Measurements from ENCODE around the gene MYH16.
"Not testable (repeated sequence)": the region's sequence is repeated elsewhere in the genome, so short reads cannot be mapped to it uniquely, and the experiment has no call there.

Gene MYH16

GRCh38 chr7:99260395-99260794, 12.2 kb upstream of the MYH16 start:
- no peak for TF ChIP-seq CTCF (IDR thresholded peaks at IDR 0.05; ENCODE audit: insufficient read depth, low read depth, low read length, missing control alignments)

GRCh38 chr7:99261646-99262045, 11.0 kb upstream of the MYH16 start:
- H3K4me3 ChIP-seq (ENCODE audit: low read depth, low read length) = no peak overlapping the region
- no peak for TF ChIP-seq CTCF (IDR thresholded peaks at IDR 0.05; ENCODE audit: insufficient read depth, low read depth, low read length, missing control alignments)
- no peak for DNase-seq (ENCODE audit: low read depth)

More at GRCh38 chr7:99260395-99260794, 12.2 kb upstream of the MYH16 start:
- H3K4me3 ChIP-seq (ENCODE audit: low read depth, low read length) = no peak overlapping the region
- DNase-seq (ENCODE audit: low read depth) = no peak

- H3K4me3 ChIP-seq (ENCODE audit: low read depth, low read length) = no peak overlapping the region
- no peak for TF ChIP-seq CTCF (IDR thresholded peaks at IDR 0.05; ENCODE audit: insufficient read depth, low read depth, low read length, missing control alignments)
- DNase-seq (ENCODE audit: low read depth) = no peak
These were observed 6.7 kb upstream of the MYH16 start for GRCh38 chr7:99265848-99266480.

GRCh38 chr7:99267481-99267840, 5.2 kb upstream of the MYH16 start:
- no peak for DNase-seq (ENCODE audit: low read depth)
- TF ChIP-seq CTCF (IDR thresholded peaks at IDR 0.05; ENCODE audit: insufficient read depth, low read depth, low read length, missing control alignments) = no peak
- H3K4me3 ChIP-seq (ENCODE audit: low read depth, low read length) = no peak overlapping the region

- no peak overlapping the region for H3K4me3 ChIP-seq (ENCODE audit: low read depth, low read length)
- no peak for TF ChIP-seq CTCF (IDR thresholded peaks at IDR 0.05; ENCODE audit: insufficient read depth, low read depth, low read length, missing control alignments)
- DNase-seq (ENCODE audit: low read depth) = no peak
These were observed 4.6 kb upstream of the MYH16 start for GRCh38 chr7:99267841-99268576.

- TF ChIP-seq CTCF (IDR thresholded peaks at IDR 0.05; ENCODE audit: insufficient read depth, low read depth, low read length, missing control alignments) = no peak
- no peak for DNase-seq (ENCODE audit: low read depth)
- no peak overlapping the region for H3K4me3 ChIP-seq (ENCODE audit: low read depth, low read length)
These were observed 4.1 kb upstream of the MYH16 start for GRCh38 chr7:99268577-99268908.

GRCh38 chr7:99270702-99271101, 1.9 kb upstream of the MYH16 start:
- H3K4me3 ChIP-seq (ENCODE audit: low read depth, low read length) = no peak overlapping the region
- DNase-seq (ENCODE audit: low read depth) = no peak
- TF ChIP-seq CTCF (IDR thresholded peaks at IDR 0.05; ENCODE audit: insufficient read depth, low read depth, low read length, missing control alignments) = no peak

GRCh38 chr7:99273561-99273960, 922 bp downstream of the MYH16 start:
- not testable (repeated sequence) for H3K4me3 ChIP-seq (ENCODE audit: low read depth, low read length); DNase-seq (ENCODE audit: low read depth)

GRCh38 chr7:99274908-99275307, 2.3 kb downstream of the MYH16 start:
- DNase-seq (ENCODE audit: low read depth); H3K4me3 ChIP-seq (ENCODE audit: low read depth, low read length): not testable (repeated sequence)

All from GM12865 (cell line).